Liver (tissue), 9 donors: ENCODE measurements around the gene SLC25A28. TPM values are rescaled to one million over a fixed set of nuclear protein-coding genes. Genes with fewer than 3 reads are reported as not detected.
A peak's percentile ranks its signal among the peaks of the same experiment; 100 is the strongest.

Source experiments
- DNase-seq: peaks from one replicate; pipeline ENCODE4 v3.0.0-alpha.2; 2017; ENCODE audit warnings: low spot score
- H3K27ac ChIP-seq, 2 donors: one replicate each; pipeline ENCODE4 v1.7.0; 2013; ENCODE audit warnings: inconsistent platforms in 2 of 2, low read length in 2 of 2, control low read depth in 1 of 2, low read depth in 1 of 2, mild to moderate bottlenecking in 1 of 2
- H3K27me3 ChIP-seq, 4 donors: one replicate each; pipeline versions ENCODE4 v1.6.1 to v1.7.0; 2013; ENCODE audit warnings: low read length in 3 of 4, inconsistent platforms in 1 of 4, mild to moderate bottlenecking in 1 of 4, moderate library complexity in 1 of 4; ENCODE audit not compliant: control insufficient read depth in 4 of 4, insufficient read depth in 4 of 4
- H3K36me3 ChIP-seq, 4 donors: one replicate each; pipeline versions ENCODE4 v1.6.1 to v1.7.0; 2013; ENCODE audit warnings: low read length in 3 of 4, mild to moderate bottlenecking in 3 of 4, low read depth in 1 of 4, moderate library complexity in 1 of 4; ENCODE audit not compliant: control insufficient read depth in 4 of 4, insufficient read depth in 3 of 4
- H3K4me1 ChIP-seq, 4 donors: one replicate each; pipeline versions ENCODE4 v1.6.1 to v1.7.0; 2013; ENCODE audit warnings: low read length in 3 of 4, mild to moderate bottlenecking in 3 of 4, moderate library complexity in 1 of 4; ENCODE audit not compliant: control insufficient read depth in 4 of 4, insufficient read depth in 4 of 4
- H3K4me3 ChIP-seq, 3 donors: one replicate each; pipeline versions ENCODE4 v1.6.1 to v1.7.0; 2013; ENCODE audit warnings: low read length in 3 of 3, control low read depth in 1 of 3, low read depth in 1 of 3, mild to moderate bottlenecking in 1 of 3
- H3K9ac ChIP-seq, 2 donors: one replicate each; pipeline ENCODE4 v1.7.0; 2013; ENCODE audit warnings: low read length in 2 of 2, mild to moderate bottlenecking in 2 of 2, moderate library complexity in 2 of 2, control low read depth in 1 of 2, low read depth in 1 of 2
- H3K9me3 ChIP-seq, 4 donors: one replicate each; pipeline versions ENCODE4 v1.6.1 to v1.7.0; 2013; ENCODE audit warnings: low read length in 3 of 4; ENCODE audit not compliant: control insufficient read depth in 4 of 4
- FOXA1 ChIP-seq: IDR thresholded peaks from 2 replicates; pipeline ENCODE4 v1.6.1; 2016; ENCODE audit warnings: antibody characterized with exemption
- FOXA2 ChIP-seq: IDR thresholded peaks from 2 replicates; pipeline ENCODE4 v1.6.1; 2016; ENCODE audit warnings: antibody characterized with exemption
- GABPA ChIP-seq, 2 donors: IDR thresholded peaks in 1 of 2; conservative IDR thresholded peaks in 1 of 2; 2 replicates each; pipeline ENCODE4 v1.6.1; 2016; ENCODE audit warnings: antibody characterized with exemption in 2 of 2, mild to moderate bottlenecking in 1 of 2, moderate library complexity in 1 of 2
- HNF4A ChIP-seq, 2 donors: conservative IDR thresholded peaks; 2 replicates each; pipeline ENCODE4 v1.6.1; 2016; ENCODE audit warnings: antibody characterized with exemption in 2 of 2, mild to moderate bottlenecking in 2 of 2
- HNF4G ChIP-seq: IDR thresholded peaks from 2 replicates; pipeline ENCODE4 v1.6.1; 2016; ENCODE audit warnings: antibody characterized with exemption
- JUND ChIP-seq, 2 donors: IDR thresholded peaks; 2 replicates each; pipeline ENCODE4 v1.6.1; 2016; ENCODE audit warnings: antibody characterized with exemption in 2 of 2
- MAX ChIP-seq: IDR thresholded peaks from 2 replicates; pipeline ENCODE4 v1.6.1; 2016; ENCODE audit warnings: antibody characterized with exemption
- NR2F2 ChIP-seq: IDR thresholded peaks from 2 replicates; pipeline ENCODE4 v1.6.1; 2016; ENCODE audit warnings: antibody characterized with exemption
- REST ChIP-seq: IDR thresholded peaks from 2 replicates; pipeline ENCODE4 v1.6.1; 2016; ENCODE audit warnings: antibody characterized with exemption, mild to moderate bottlenecking
- RXRA ChIP-seq, 2 donors: IDR thresholded peaks; 2 replicates each; pipeline ENCODE4 v1.6.1; 2017 to 2018; ENCODE audit warnings: antibody characterized with exemption in 2 of 2, mild to moderate bottlenecking in 1 of 2
- SP1 ChIP-seq: IDR thresholded peaks from 2 replicates; pipeline ENCODE4 v1.6.1; 2018; ENCODE audit warnings: antibody characterized with exemption, mild to moderate bottlenecking
- TAF1 ChIP-seq: conservative IDR thresholded peaks from 2 replicates; pipeline ENCODE4 v1.6.1; 2016; ENCODE audit warnings: antibody characterized with exemption, mild to moderate bottlenecking
- YY1 ChIP-seq: IDR thresholded peaks from 2 replicates; pipeline ENCODE4 v1.6.1; 2016; ENCODE audit warnings: antibody characterized with exemption, mild to moderate bottlenecking
- ZBTB33 ChIP-seq: IDR thresholded peaks from 2 replicates; pipeline ENCODE4 v1.6.1; 2016; ENCODE audit warnings: antibody characterized with exemption
- WGBS: extraction: QIAGEN DNeasy Blood & Tissue Kit; methylation state at CpG from one replicate; pipeline ENCODE4 v1.1.7; 2013; 5-methylcytosine and 5-hydroxymethylcytosine counted together
- polyA plus RNA-seq, 2 donors: library from polyadenylated mRNA; stranded (reverse) in 1 of 2; unstranded in 1 of 2; fragments of 200-250 nt in 1 of 2; fragments of >200 nt in 1 of 2; fragmentation: Nextera tagmentation in 1 of 2; extraction: Ambion mirVana in 1 of 2; gene quantifications; one replicate each; pipeline versions ENCODE4 v1.2.1 to v1.2.3, GENCODE V29; 2013 to 2015
- total RNA-seq, 2 donors: library from RNA; depleted of rRNA; stranded (reverse); fragments of >200 nt; gene quantifications; one replicate each; pipeline ENCODE4 v1.2.3, GENCODE V29; 2014
- donor health status: healthy.
- donor health status: healthy.
- donor health status: healthy.
- donor health status: healthy.
- donor health status: healthy.

Gene SLC25A28
- total and polyA plus RNA-seq, 4 donors: 11.8 to 28.6 (median 16.8) TPM

- TF ChIP-seq HNF4G: no peak
- TF ChIP-seq HNF4A (conservative IDR thresholded peaks at IDR 0.05): no peak
- no peak for TF ChIP-seq NR2F2
- TF ChIP-seq YY1: no peak
- no peak for TF ChIP-seq JUND (IDR thresholded peaks at IDR 0.05)
- no peak for TF ChIP-seq REST
- no peak for TF ChIP-seq FOXA2
- no peak for TF ChIP-seq SP1
- TF ChIP-seq MAX: no peak
- TF ChIP-seq RXRA (IDR thresholded peaks at IDR 0.05): no peak
- no peaks in the 10 kb centered on the region for H3K27me3 ChIP-seq
- no peak overlapping the region for H3K27ac ChIP-seq
- H3K9ac ChIP-seq: no peak overlapping the region
- 95% methylated on average over 6 of the region's 6 CpGs for WGBS
- H3K4me3 ChIP-seq: peak overlapping the region in 1 of 3 donors; percentile 100
- H3K9me3 ChIP-seq: no peaks in the 10 kb centered on the region
- H3K36me3 ChIP-seq: peaks cover 0 to 9% (median 3%) of the 10 kb centered on the region in 4 donors
- H3K4me1 ChIP-seq: peaks cover 4 to 15% (median 7%) of the 10 kb centered on the region in 4 donors
- DNase-seq: no peak
Observed at GRCh38 chr10:99660662-99661376, 40.6 kb upstream of the SLC25A28 start.

- WGBS: 8% methylated on average over 10 of the region's 10 CpGs
- Histone ChIP-seq H3K36me3 (peaks cover 0 to 9% (median 2%) of the 10 kb centered on the region in 4 donors), H3K4me1 (peaks cover 4 to 15% (median 7%) of the 10 kb centered on the region in 4 donors), H3K27ac (peak overlapping the region; percentile 65 to 67), H3K27me3 (no peaks in the 10 kb centered on the region), H3K9ac (peak overlapping the region; percentile 67), H3K4me3 (peak overlapping the region; percentile 85 to 100 (median 91)), H3K9me3 (no peaks in the 10 kb centered on the region)
- no peak for DNase-seq
- TF ChIP-seq HNF4A (conservative IDR thresholded peaks at IDR 0.05): peak; percentile 71 to 77
- TF ChIP-seq JUND (IDR thresholded peaks at IDR 0.05): no peak
- TF ChIP-seq HNF4G: peak; percentile 37
Observed at GRCh38 chr10:99659868-99660366, 39.7 kb upstream of the SLC25A28 start.

- peak within 1 kb of the TSS; percentile 67 for H3K9ac ChIP-seq
- TF ChIP-seq GABPA (IDR thresholded peaks at IDR 0.05 in 1 of 2, conservative IDR thresholded peaks at IDR 0.05 in 1 of 2) (peak in 1 of 2 donors; percentile 67), RXRA (IDR thresholded peaks at IDR 0.05) (no peak), REST (peak; percentile 50), YY1 (no peak), FOXA1 (no peak), ZBTB33 (no peak), FOXA2 (no peak), MAX (no peak), TAF1 (no peak)
Observed at GRCh38 chr10:99659031-99659867, 39.0 kb upstream of the SLC25A28 start, which contains the start of gene ENTPD7. ENTPD7 (plus strand) TSS chr10:99659509; CDS start chr10:99659957, 448 bp downstream.

More at GRCh38 chr10:99659031-99659867, 39.0 kb upstream of the SLC25A28 start, which contains the start of gene ENTPD7:
- peaks cover 0 to 9% (median 2%) of the 10 kb centered on the region in 4 donors for H3K36me3 ChIP-seq
- peaks cover 4 to 15% (median 7%) of the 10 kb centered on the region in 4 donors for H3K4me1 ChIP-seq
- peak within 1 kb of the TSS; percentile 85 to 100 (median 91) for H3K4me3 ChIP-seq
- H3K27ac ChIP-seq: peak within 1 kb of the TSS; percentile 67 to 74
- DNase-seq: peak; percentile 92
- under 1% methylated on average over 71 of the region's 71 CpGs for WGBS
- no peaks in the 10 kb centered on the region for H3K27me3 ChIP-seq
- H3K9me3 ChIP-seq: no peaks in the 10 kb centered on the region
